IMR-90 (cell line): Measurements from ENCODE around the gene PAQR5. TPM values are rescaled to one million over a fixed set of nuclear protein-coding genes. Genes with fewer than 3 reads are reported as not detected.

Source experiments
- ATAC-seq: fragments of 200-7000 bp; cut with Tn5 transposase; 2 replicates; pipeline ENCODE4 v1.9.1; 2020; ENCODE audit warnings: low read depth, mild to moderate bottlenecking, moderate library complexity
- BruUV-seq: library from RNA; stranded (reverse); fragments of 400-500 nt; replicated peaks from 2 replicates; lab custom pipeline; 2021; lab: Mats Ljungman, UMichigan
- CTCF ChIA-PET: fragments of 300-600 bp; formaldehyde crosslinking; extraction: SDS; loops from one replicate; lab custom pipeline; 2021; ENCODE audit warnings: antibody characterized with exemption; lab: Yijun Ruan, JAX
- POLR2A ChIA-PET: fragments of 300-600 bp; sonication (Branson Sonifier 250); formaldehyde crosslinking; loops from one replicate; lab custom pipeline; 2022; ENCODE audit warnings: antibody characterized with exemption; ENCODE audit not compliant: unreplicated experiment; lab: Charles Lee
- DNase-seq: peaks from one replicate; pipeline ENCODE4 v3.0.0; 2013
- H2AFZ ChIP-seq: replicated peaks from 2 replicates; pipeline ENCODE3; 2013; ENCODE audit warnings: low read length, mild to moderate bottlenecking; ENCODE audit not compliant: poor library complexity
- H2AK5ac ChIP-seq: 2 replicates; pipeline ENCODE4 v1.6.1; 2013; ENCODE audit warnings: low read depth, low read length, inconsistent platforms
- H2AK9ac ChIP-seq: replicated peaks from 2 replicates; pipeline ENCODE3; 2013; ENCODE audit warnings: mild to moderate bottlenecking, low read depth, low read length, moderate library complexity; ENCODE audit not compliant: poor library complexity
- H2BK120ac ChIP-seq: 2 replicates; pipeline ENCODE4 v1.6.1; 2013; ENCODE audit warnings: low read depth, low read length, inconsistent platforms
- H2BK15ac ChIP-seq: 3 replicates; pipeline ENCODE4 v1.6.1; 2013; ENCODE audit warnings: low read depth, low read length, inconsistent platforms
- H2BK20ac ChIP-seq: 2 replicates; pipeline ENCODE4 v1.6.1; 2013; ENCODE audit warnings: low read depth, mild to moderate bottlenecking, inconsistent platforms, low read length, moderate library complexity
- H2BK5ac ChIP-seq: 2 replicates; pipeline ENCODE4 v1.6.1; 2013; ENCODE audit warnings: mild to moderate bottlenecking, low read depth, low read length, inconsistent platforms; ENCODE audit not compliant: poor library complexity, severe bottlenecking
- H3K14ac ChIP-seq: replicated peaks from 2 replicates; pipeline ENCODE4 v1.6.1; 2013; ENCODE audit warnings: low read depth, low read length, inconsistent platforms
- H3K18ac ChIP-seq: 2 replicates; pipeline ENCODE4 v1.6.1; 2013; ENCODE audit warnings: low read depth, low read length, control low read depth
- H3K23ac ChIP-seq: 2 replicates; pipeline ENCODE4 v1.6.1; 2013; ENCODE audit warnings: low read depth, low read length, inconsistent platforms
- H3K27ac ChIP-seq: 2 replicates; pipeline ENCODE4 v1.5.1; 2013; ENCODE audit warnings: mild to moderate bottlenecking, control low read depth, low read length; ENCODE audit not compliant: insufficient read depth
- H3K27me3 ChIP-seq: 2 replicates; pipeline ENCODE4 v1.6.1; 2013; ENCODE audit warnings: low read length; ENCODE audit not compliant: control insufficient read depth, insufficient read depth
- H3K36me3 ChIP-seq: 2 replicates; pipeline ENCODE4 v1.6.1; 2013; ENCODE audit warnings: low read length, mixed read lengths; ENCODE audit not compliant: control insufficient read depth, insufficient read depth
- H3K4ac ChIP-seq: 2 replicates; pipeline ENCODE4 v1.6.1; 2013; ENCODE audit warnings: low read depth, low read length, inconsistent platforms
- H3K4me1 ChIP-seq: 2 replicates; pipeline ENCODE4 v1.6.1; 2013; ENCODE audit warnings: low read length, mixed read lengths; ENCODE audit not compliant: control insufficient read depth, insufficient read depth
- H3K4me2 ChIP-seq: 2 replicates; pipeline ENCODE4 v1.6.1; 2013; ENCODE audit warnings: low read depth, mild to moderate bottlenecking, control low read depth, low read length, moderate library complexity
- H3K4me3 ChIP-seq: 2 replicates; pipeline ENCODE4 v1.5.1; 2013; ENCODE audit warnings: low read depth, mild to moderate bottlenecking, control low read depth, low read length, moderate library complexity; ENCODE audit not compliant: insufficient read depth
- H3K56ac ChIP-seq: 2 replicates; pipeline ENCODE4 v1.6.1; 2013; ENCODE audit warnings: low read length, inconsistent platforms; ENCODE audit not compliant: insufficient read depth; ENCODE audit errors: extremely low read depth
- H3K79me1 ChIP-seq, 2 experiments: 2 replicates each; pipeline ENCODE4 v1.6.1; 2013; ENCODE audit warnings: low read length in 2 of 2, inconsistent platforms in 1 of 2, low read depth in 1 of 2
- H3K9ac ChIP-seq: 2 replicates; pipeline ENCODE4 v1.6.1; 2013; ENCODE audit warnings: low read depth, low read length, control low read depth
- H3K9me1 ChIP-seq: 2 replicates; pipeline ENCODE4 v1.6.1; 2013; ENCODE audit warnings: low read length, inconsistent platforms; ENCODE audit not compliant: insufficient read depth
- H3K9me3 ChIP-seq: 2 replicates; pipeline ENCODE4 v1.6.1; 2013; ENCODE audit warnings: low read length; ENCODE audit not compliant: control insufficient read depth, insufficient read depth
- H4K20me1 ChIP-seq: 2 replicates; pipeline ENCODE4 v1.6.1; 2013; ENCODE audit warnings: low read length, inconsistent platforms; ENCODE audit not compliant: insufficient read depth
- H4K5ac ChIP-seq: 2 replicates; pipeline ENCODE4 v1.6.1; 2013; ENCODE audit warnings: mild to moderate bottlenecking, low read depth, low read length, control low read depth
- H4K8ac ChIP-seq, 2 experiments: 2 replicates each; pipeline ENCODE4 v1.6.1; 2013; ENCODE audit warnings: low read depth in 2 of 2, low read length in 2 of 2, control low read depth in 1 of 2, inconsistent platforms in 1 of 2
- H4K91ac ChIP-seq: 2 replicates; pipeline ENCODE4 v1.6.1; 2013; ENCODE audit warnings: low read depth, low read length, inconsistent platforms; ENCODE audit not compliant: insufficient read depth
- MAFK ChIP-seq: IDR thresholded peaks from 2 replicates; pipeline ENCODE4 v1.6.1; 2012; ENCODE audit warnings: low read depth, low read length, improper control_type of control experiment
- WGBS, 2 experiments: methylation state at CpG; one replicate each; pipeline versions ENCODE4 v1.1.5 to v1.1.7; 2013; ENCODE audit warnings: missing lambda C conversion rate in 2 of 2; ENCODE audit not compliant: insufficient read length in 1 of 2; ENCODE audit errors: extremely low coverage in 2 of 2; 5-methylcytosine and 5-hydroxymethylcytosine counted together
- dilution Hi-C: fragments of 300-500 bp; cut with HindIII; formaldehyde crosslinking; loops from one replicate; pipeline ENCODE4 v1.14.3; 2018; ENCODE audit warnings: low sequenced_read_pairs; ENCODE audit not compliant: unreplicated experiment
- in situ Hi-C: fragments of 300-500 bp; cut with MboI; formaldehyde crosslinking; loops from 3 replicates; pipeline ENCODE4 v1.14.3; 2019; ENCODE audit warnings: low sequenced_read_pairs, inconsistent platforms, mixed read lengths
- intact Hi-C: fragments of 100-400 bp; cut with micrococcal nuclease; formaldehyde crosslinking; loops from 2 replicates; pipeline ENCODE4 v1.10.0; 2022
- polyA plus RNA-seq, 3 experiments: library from polyadenylated mRNA; depleted of rRNA; stranded (reverse); fragments of >200 nt; gene quantifications; 2 replicates each; pipeline ENCODE4 v1.2.3, GENCODE V29; 2012; ENCODE audit warnings: low replicate concordance in 1 of 3
- total RNA-seq: library from RNA; depleted of rRNA; stranded (reverse); fragments of >200 nt; gene quantifications from 2 replicates; pipeline ENCODE4 v1.2.3, GENCODE V29; 2012

The PAQR5 gene
- total and polyA plus RNA-seq, 2 of the 4 experiments (the other 2 are of a cell fraction), result 2.3 to 2.7 TPM

- Histone ChIP-seq H2BK20ac (no peak overlapping the region), H3K79me1 (no peaks in the 10 kb centered on the region), H4K20me1 (no peaks in the 10 kb centered on the region), H2AFZ (no peak overlapping the region), H4K8ac (no peak overlapping the region), H2BK15ac (no peak overlapping the region), H3K9me3 (no peaks in the 10 kb centered on the region), H3K4me2 (no peak overlapping the region), H3K27ac (no peak overlapping the region), H3K27me3 (no peaks in the 10 kb centered on the region), H3K4me1 (peaks cover 10% of the 10 kb centered on the region), H3K14ac (no peak overlapping the region), H4K5ac (no peak overlapping the region), H2AK5ac (no peak overlapping the region), H2BK5ac (no peak overlapping the region), H3K56ac (no peak overlapping the region), H3K23ac (no peak overlapping the region), H3K36me3 (no peaks in the 10 kb centered on the region), H3K4me3 (no peak overlapping the region), H2BK120ac (no peak overlapping the region), H2AK9ac (no peak overlapping the region), H3K4ac (no peak overlapping the region; the same call in 1 of the 2 replicates), H4K91ac (0 out of 2 replicates have a peak overlapping the region, but pooled peaks have one; percentile 6), H3K9ac (no peak overlapping the region), H3K18ac (no peak overlapping the region), H3K9me1 (peaks cover 11% of the 10 kb centered on the region; the same call in 1 of the 2 replicates)
- no TSS peak for BruUV-seq
- dilution Hi-C loops, result no loop called here
- in situ Hi-C loops, result no loop called here
- no peak for TF ChIP-seq MAFK
- DNase-seq (no peak), ATAC-seq (no peak)
- CTCF ChIA-PET, result no interaction called here
- 100% methylated on average over 2 of the region's 7 CpGs; no CpG with 5 or more reads in 1 of the 2 experiments for WGBS, 2 experiments
- POLR2A ChIA-PET, result no interaction called here
- intact Hi-C loops, result no loop called here
Measured at GRCh38 chr15:69318033-69318432, 19.3 kb downstream of the PAQR5 start.
